Measurements from ENCODE around the gene PNPLA3.

The PNPLA3 gene

DNA sequence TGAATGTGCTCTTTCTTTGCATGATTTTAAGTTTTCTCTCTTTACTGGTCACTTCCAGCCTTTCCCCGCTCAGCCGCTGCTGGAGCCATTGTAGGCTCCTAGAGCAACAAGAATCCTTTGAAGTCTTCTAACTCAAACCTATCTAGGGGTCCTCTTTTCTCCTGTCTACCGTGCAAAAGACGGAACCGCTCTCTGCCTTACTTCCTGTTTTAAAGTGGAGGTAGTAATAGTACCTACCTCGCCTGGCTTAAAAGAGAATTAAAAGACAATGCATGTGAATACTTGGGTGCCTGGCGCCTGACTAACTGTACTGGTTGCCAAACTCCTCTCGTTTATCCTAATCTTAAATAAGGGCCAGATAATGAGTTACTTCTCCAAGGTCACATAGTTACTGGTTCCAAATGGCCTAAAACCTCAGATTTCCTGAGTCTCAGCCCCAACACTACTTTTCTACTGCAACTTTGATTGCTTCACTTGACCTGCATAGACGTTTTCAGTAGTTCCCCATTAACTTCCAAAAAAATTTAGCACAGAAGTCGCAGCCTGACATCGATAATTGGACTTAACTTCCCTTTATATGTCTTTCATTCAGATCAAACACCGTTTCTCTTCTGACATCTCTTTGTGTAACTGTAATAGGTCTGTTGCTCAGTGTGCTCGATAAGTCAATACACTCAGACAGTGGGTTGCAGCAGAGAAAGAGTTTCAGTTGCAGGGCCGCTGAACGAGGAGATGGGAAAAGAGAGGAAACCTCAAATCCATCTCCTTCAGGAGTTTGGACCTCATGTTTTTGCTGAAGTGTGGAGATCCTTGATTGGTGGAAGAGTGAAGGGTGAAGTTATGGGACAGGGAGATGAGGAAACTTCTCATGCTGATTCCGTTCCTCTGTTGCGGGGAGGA, 32.5 kb downstream of the PNPLA3 start:
- peak; percentile 49 for FAIRE-seq
- no peak for DNase-seq (ENCODE audit: insufficient read length, low spot score)

DNA sequence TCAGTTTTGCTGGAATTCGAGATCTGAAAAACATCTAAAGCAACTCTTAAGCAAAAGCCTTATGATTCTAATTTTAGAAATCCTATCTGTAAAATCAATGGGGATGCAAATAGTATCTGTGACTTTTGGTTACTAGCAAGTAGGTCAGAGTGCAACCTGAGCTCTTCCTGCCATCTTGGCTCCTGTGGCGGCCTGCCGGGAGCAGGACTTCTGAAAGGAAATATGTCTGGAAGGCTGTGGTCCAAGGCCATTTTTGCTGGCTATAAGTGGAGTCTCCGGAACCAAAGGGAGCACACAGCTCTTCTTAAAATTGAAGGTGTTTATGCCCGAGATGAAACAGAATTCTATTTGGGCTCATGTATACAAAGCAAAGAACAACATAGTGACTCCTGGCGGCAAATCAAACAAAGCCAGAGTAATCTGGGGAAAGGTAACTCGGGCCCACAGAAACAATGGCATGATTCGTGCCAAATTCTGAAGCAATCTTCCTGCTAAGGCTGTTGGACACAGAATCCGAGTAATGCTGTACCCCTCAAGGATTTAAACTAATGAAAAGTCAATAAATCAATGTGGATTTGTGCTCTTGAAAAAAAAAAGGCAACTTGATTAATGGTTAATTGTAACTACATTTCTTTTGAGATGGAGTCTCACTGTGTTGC, 33.3 kb downstream of the PNPLA3 start:
- DNase-seq (ENCODE audit: insufficient read length, low spot score) (no peak), FAIRE-seq (no peak)

DNA sequence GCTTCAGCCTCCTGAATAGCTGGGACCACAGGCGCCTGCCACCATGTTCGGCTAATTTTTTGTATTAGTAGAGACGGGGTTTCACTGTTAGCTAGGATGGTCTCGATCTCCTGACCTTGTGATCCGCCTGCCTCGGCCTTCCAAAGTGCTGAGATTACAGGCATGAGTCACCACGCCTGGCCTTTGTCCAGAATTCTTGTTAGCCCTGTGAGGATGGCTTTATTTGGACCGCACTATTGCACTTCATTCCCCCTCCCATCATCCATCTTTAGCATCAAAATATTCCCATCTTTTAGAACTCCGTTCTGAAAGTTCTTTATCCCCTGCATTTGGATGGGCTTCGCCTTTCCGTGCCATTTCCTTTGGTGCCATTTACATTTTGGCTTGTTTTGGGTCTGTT, 34.3 kb downstream of the PNPLA3 start:
- DNase-seq (ENCODE audit: insufficient read length, low spot score) (no peak), FAIRE-seq (no peak)

DNA sequence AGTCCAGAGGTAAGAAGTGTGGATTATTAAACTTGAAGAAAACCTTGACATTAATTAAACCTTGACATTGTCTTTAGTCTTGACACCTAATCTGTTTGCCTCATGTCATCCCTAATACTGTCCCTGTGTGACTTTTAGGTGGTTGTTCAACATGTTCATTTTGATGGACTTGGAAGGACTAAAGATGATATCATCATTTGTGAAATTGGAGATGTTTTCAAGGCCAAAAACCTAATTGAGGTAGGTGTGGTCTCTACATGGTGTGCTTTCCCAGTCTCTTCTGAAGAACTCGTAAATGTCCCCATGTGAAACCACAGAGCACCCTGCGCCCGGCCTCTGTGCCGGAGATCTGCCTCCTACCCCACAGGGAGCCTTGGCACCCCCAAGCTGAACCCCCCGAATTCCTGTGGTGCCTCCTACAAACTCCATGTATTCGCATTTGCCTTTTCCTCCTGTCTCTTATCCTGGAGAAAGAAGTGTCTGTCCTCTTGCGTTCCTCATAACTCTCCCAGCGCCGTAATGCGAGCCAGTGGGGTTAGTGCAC, 40.8 kb downstream of the PNPLA3 start:
- FAIRE-seq: no peak

DNA sequence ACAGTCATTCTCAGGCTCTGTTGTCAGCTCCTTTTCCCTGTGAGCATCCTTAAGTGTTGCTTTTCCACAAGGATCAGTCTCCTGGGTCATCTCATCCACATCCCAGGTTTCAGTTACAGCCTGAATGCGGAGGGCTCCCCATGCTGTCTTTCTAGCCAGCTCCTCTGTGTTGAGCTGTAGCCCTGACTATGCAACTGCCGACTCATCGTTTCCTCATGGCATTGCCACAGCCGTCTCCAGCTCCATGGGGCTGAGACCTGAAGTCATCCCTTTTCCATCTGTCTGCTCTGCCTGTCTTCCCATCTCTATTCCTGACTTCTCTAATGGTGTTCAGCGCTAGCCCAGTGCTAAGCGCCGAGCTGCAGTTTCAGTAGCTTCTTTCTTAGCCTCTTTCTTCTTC, 43.5 kb downstream of the PNPLA3 start:
- no peak for DNase-seq (ENCODE audit: insufficient read length, low spot score)

More for the DNA sequence above, 40.8 kb downstream of the PNPLA3 start:
- no peak for DNase-seq (ENCODE audit: insufficient read length, low spot score)

DNA sequence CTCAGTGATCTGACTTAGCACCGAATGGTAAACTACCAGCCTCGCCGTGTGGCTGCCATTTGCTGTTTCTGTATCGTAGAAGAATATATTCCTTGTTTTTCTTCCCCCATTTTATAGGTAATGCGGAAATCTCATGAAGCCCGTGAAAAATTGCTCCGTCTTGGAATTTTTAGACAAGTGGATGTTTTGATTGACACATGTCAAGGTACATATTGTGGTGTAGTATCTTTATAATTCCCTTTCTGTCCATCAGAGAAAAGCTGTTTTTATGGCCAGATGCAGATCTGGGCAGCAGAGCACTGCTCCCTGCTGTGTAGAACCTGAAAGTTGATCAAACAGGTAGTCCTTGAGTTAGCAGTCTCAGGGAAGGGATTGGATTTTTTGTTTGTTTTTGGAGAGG, 45.0 kb downstream of the PNPLA3 start:
- DNase-seq (ENCODE audit: insufficient read length, low spot score): no peak
- FAIRE-seq: no peak

More for the DNA sequence above, 43.5 kb downstream of the PNPLA3 start:
- FAIRE-seq: no peak

DNA sequence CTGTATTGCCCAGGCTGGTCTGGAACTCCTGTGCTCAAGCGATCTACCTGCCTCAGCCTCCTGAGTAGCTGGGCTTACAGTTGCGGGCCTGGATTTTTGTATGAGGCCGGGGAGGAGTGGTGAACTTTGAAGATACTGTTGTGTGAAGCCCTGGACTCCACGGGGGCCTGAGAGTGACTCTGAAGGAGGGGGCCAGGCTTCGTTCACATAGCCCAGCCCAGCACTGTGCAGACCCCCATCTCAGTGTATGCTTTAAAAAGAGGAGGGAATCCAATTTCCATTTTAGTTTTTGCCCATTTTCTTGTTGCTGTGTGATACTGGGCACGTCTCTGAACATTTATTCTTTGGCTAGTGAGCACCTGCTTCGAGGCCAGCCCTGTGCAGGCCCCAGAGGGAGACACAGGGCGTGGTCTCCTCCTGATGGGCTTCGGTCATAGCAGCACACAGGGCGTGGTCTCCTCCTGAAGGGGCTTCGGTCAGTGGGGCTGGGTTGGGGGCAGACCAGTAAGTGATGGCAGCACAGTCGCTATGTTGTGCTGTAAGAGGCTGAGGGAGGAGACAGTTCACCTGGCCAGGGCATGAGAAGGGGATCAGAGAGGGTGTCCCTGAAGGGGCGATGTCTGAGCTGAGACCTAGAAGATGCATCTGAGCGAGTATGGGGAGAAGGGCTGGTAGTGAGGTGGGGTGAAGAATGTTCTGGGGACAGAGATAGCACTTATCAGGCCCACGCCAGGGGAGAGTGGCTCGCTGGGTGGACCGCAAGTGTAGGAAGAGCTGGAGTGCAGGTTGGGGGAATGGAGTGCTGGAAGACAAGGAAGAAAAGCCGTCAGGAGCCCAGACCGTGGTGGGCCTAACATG, 45.6 kb downstream of the PNPLA3 start:
- FAIRE-seq (no peak), DNase-seq (ENCODE audit: insufficient read length, low spot score) (no peak)

DNA sequence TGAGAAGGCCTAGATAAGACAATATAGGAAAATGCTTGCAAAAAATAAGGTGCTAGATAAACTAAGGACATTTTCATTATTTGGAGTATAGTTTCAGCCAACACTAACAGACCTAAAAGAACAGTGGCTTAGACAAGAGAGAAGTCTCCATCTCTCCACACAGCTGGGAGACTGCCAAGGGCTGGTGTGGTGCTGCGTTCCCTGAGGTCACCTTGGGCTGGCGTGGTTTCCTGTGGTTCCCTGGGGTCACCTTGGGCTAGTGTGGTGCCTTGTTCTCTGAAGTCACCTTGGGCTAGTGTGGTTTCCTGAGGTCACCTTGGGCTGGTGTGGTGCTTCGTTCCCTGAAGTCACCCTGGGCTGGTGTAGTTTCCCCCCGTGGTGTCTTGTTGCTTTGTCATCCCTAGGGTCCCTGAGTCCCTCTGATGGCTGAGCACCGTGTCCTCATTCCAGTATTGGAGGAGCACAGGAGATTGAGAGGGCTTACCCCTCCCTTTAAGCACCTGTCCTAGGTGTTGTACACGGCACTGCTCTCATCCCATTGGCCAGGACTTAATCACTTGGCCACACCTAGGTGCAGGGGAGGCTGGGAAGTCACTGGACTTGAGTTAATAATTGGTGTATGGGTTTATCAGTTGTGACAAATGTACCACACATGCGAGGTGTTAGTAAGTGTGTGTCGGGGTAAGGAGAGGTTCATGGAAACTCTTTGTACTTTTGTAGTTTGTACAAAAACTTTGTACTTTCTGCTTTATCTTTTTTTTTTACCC, 46.6 kb downstream of the PNPLA3 start:
- DNase-seq (ENCODE audit: insufficient read length, low spot score): no peak
- no peak for FAIRE-seq

DNA sequence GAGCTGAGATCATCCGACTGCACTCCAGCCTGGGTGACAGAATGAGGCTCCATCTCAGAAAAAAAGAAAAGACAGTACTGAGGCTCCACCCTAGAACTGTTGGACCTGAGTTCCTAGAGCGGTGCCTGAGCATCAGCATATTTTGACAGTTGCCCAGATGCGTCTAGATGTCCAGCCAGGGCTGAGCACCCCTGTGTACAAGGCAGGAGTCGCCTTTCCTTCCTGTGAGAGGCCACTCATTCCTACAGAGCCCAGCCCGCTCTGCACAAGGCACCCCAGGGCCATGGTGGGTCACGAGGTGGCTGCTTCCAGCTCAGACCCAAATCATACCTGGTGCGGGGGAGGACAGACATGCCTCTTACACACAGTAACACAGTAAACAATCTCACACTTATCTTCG, 47.5 kb downstream of the PNPLA3 start:
- DNase-seq (ENCODE audit: insufficient read length, low spot score): no peak
- FAIRE-seq: no peak

DNA sequence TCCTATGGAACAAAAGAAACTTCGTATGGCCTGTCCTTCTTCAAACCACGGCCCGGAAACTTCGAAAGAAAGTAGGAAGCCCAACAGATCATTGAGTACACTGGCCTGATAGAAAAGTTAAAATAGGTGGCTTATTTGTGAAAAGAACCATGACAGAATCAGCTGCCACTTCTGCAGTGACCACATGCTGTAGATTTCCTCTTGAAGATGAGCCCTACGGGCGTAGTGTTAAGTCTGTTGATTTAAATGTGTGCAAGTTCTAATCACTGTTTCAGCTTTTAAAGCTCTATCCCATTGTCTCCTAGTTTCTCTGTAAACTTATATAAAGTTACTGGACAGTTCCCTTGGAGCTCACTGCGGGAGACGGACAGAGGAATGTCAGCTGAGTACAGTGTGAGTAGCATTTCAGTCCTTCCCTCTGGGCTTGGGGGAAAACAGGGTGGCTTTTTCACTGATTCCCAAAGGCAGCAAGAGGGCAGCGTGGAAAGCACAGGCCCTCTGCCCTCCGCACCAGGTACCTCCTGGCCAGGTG, 49.4 kb downstream of the PNPLA3 start:
- no peak for DNase-seq (ENCODE audit: insufficient read length, low spot score)
- FAIRE-seq: no peak

DNA sequence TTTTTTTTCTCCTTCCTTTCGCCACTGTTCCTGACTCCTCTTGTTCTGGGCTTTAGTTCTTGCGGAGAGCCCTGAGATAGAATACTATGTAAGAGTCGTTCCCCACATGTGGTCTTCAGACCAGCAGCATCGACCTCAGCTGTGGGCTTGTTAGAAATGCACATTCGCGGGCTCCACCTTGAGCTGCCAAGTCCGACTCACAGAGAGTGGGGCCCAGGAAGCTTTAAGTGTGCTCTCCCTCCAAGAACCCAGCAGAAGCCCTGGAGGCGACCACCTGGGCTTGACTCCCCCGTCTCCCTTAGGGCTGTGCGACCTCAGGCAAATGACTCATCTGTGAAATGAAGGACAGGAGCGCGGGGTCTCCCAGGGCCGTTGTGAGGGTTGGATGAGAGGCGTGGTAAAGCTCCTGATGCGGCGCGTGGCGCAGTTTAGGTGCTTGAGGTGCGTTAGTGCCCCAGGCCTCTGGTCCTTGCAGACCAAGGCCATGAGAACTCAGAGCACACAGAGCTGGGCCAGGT, 50.5 kb downstream of the PNPLA3 start:
- no peak for DNase-seq (ENCODE audit: insufficient read length, low spot score)
- no peak for FAIRE-seq

DNA sequence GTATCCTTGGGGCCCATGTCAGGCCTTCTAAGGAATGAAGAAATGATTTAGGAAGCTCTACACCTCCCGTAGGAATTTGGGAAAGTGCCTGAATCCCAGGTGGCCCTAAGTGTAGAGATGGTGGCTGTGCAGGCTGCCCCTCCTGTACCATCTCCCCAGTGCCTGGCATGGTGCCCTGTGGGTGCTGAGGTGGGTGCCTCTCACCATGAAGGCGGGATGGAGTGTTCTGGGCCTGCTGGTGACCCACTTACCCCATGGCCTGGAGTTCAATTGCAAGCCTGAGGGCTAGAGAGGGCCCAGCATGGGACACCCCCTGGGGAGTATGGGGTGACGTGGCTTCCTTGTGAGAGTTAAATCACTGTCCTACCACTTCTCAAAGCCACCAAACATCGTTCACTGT, 51.4 kb downstream of the PNPLA3 start:
- FAIRE-seq: no peak
- no peak for DNase-seq (ENCODE audit: insufficient read length, low spot score)

DNA sequence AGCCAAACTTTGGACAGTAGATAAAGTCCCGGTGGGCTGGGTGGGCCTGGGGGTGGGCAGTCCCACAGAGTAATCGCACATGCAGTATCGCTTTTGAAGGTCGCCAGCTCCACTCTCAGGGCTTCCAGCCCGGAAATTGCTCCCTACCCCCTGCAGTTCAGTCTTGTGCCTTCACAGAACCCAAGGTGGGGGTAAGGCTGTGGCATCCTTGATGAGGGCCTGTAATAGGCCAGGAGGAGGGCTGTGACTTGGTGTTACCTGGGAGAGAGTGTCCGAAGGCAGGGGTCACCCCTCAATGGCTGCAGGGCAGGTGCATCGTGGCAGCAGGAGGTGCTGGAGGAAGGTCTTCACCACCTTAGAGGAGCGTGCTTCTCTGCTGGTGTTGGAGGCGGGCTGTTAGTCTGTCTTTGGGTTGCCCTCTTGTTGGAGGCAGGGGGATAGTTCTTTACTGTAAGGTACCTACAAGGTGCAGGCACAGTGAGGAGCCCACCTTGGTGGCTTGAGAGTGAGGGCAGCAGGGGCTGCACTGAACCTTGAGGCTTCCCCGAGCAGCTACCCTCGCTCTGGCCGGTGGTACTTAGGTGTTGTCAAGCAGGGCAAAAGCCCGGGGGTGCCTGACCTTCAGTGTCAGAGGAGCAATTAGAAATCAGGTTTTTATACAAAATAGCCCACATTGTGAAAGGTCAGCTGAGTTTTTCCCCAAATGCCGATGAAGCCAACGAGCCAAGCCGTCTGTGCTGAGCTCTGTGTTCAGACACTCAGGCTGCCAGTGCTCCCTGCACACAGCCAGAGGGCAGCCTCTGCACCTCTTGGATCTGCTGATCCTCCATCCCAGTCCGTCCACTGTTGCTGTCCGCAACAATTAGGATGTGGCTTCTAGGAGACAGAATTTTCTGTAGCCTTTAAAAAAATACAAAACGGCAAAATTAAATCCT, 53.5 kb downstream of the PNPLA3 start:
- FAIRE-seq (no peak), DNase-seq (ENCODE audit: insufficient read length, low spot score) (no peak)

DNA sequence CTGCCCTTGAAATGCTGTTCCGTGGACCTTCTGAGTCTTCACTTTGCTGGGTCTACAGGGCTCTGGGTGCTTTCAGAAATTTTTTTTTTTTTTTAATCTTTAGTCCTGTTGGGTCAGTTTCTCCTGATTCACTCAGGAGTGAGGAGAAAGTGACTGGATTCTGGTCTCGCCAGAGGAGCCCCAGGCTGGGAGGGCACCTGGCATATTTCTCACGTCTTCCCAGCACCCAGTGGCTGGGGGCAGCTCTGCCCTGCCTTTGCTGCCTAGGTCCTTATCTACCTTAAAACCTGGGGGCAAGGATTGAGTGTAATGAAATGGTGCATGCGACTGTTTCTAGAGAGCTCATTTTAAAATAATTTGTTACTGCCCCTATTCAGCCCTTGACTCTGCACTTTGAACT, 55.0 kb downstream of the PNPLA3 start:
- no peak for DNase-seq (ENCODE audit: insufficient read length, low spot score)
- FAIRE-seq: no peak

DNA sequence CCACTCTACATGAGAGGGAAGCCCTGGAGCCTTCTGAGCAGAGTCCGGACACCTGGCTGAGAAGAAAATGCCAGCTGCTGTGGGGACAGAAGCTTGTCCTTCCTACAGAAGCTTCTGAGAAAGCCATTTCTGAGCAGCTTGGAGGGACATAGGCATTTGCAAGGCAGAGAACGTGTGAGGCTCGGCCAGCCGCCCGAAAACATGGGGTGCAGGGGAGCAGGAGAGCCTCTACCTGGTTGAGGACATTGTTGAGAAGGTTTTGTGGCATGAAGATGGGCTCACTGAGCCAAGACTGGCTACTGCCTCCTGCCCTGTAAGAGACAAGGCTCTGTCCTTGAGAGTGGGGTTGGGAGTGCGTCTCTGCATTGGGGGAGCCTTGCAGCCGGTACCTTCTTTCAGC, 57.0 kb downstream of the PNPLA3 start:
- DNase-seq (ENCODE audit: insufficient read length, low spot score): no peak
- no peak for FAIRE-seq

DNA sequence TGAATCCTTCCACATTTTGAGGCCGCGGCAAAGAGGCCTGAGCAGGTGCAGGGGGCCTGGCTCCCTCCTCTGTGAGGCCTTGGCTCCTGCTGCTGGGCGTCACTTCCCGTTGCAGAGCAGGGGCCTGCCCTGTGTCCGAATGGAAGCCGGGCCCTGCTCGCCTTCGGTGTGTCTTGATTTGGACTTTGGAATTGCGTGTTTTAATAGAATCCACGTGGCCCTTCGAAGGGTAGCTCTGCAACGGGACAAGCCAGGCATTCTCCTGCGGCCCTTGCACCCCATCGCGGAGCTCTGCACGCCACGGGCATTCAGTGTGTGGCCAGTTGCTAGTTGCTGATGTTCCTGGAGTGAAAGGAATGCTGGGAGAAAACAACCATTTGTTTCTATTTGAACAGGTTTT, 57.4 kb downstream of the PNPLA3 start:
- DNase-seq (ENCODE audit: insufficient read length, low spot score) (no peak), FAIRE-seq (no peak)

DNA sequence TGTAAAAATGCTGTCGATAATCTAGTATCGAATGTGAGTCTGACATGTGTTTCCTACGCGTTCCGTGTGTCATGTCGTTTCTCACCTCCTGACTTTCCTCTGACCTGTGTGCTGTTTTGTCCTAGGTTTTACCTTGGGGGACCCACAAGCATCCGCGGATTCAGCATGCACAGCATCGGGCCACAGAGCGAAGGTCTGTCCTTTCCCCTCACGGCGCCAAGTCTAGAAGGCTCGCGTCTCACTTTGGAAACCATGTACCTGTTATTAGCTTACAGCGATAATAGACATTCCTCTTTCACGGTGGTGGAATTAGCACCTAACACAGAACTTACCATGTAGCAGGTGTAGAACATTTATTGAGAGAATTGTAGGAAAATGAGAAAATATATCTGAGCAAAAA, 60.2 kb downstream of the PNPLA3 start:
- no peak for DNase-seq (ENCODE audit: insufficient read length, low spot score)
- no peak for FAIRE-seq

DNA sequence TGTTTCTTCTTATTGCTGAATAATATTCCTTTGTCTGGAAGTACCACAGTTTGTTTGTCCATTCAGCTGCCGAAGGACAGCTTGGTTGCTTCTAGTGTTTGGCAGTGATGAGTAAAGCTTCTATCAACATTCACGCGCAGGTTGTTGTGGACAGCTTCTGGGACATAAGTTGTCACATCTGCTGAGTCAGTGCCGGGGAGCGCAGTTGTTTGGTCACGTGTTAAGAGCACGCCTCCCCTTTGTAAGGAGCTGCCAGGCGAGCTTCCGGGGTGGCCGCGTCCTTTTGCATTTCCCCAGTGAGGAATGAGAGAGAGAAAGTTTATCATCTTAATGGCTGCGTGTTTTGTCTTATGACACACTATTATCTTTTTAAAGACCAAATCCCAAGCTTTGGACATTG, 61.9 kb downstream of the PNPLA3 start:
- no peak for FAIRE-seq

More for the DNA sequence above, 61.9 kb downstream of the PNPLA3 start:
- DNase-seq (ENCODE audit: insufficient read length, low spot score): no peak
